ENCODE results near the gene EIF4A3. TPM values are rescaled to one million over a fixed set of nuclear protein-coding genes. Genes with fewer than 3 reads are reported as not detected.

Gene EIF4A3
- total and polyA plus RNA-seq, 2 donors, result 76.3 to 116 TPM

GRCh38 chr17:80132906-80133625 is 13.9 kb downstream of the EIF4A3 start:
- Histone ChIP-seq H3K27me3 (ENCODE audit: control insufficient read depth in 2 of 2, insufficient read depth in 1 of 2, low read length in 1 of 2) (no peaks in the 10 kb centered on the region), H3K9me3 (ENCODE audit: control insufficient read depth in 2 of 2, insufficient read depth in 1 of 2, low read length in 1 of 2) (no peaks in the 10 kb centered on the region), H3K36me3 (ENCODE audit: control insufficient read depth in 2 of 2, insufficient read depth in 2 of 2, low read length in 1 of 2) (peaks cover 47 to 58% of the 10 kb centered on the region in 2 donors), H3K27ac (ENCODE audit: low read depth in 1 of 2, low read length in 1 of 2) (no peak overlapping the region), H3K4me1 (ENCODE audit: control insufficient read depth in 2 of 2, insufficient read depth in 2 of 2, low read length in 2 of 2) (no peaks in the 10 kb centered on the region), H3K4me3 (ENCODE audit: low read length in 2 of 2) (no peak overlapping the region)
- WGBS, result 97% methylated on average over 5 of the region's 5 CpGs
- no peak for DNase-seq (ENCODE audit: low read depth in 6 of 9, low spot score in 9 of 9)

GRCh38 chr17:80130992-80131391 is 15.9 kb downstream of the EIF4A3 start:
- WGBS, result over 99% methylated on average over 3 of the region's 3 CpGs
- H3K9me3 ChIP-seq (ENCODE audit: control insufficient read depth in 2 of 2, insufficient read depth in 1 of 2, low read length in 1 of 2), result no peaks in the 10 kb centered on the region
- peaks cover 0 to 3% of the 10 kb centered on the region in 2 donors for H3K27me3 ChIP-seq (ENCODE audit: control insufficient read depth in 2 of 2, insufficient read depth in 1 of 2, low read length in 1 of 2)
- no peak overlapping the region for H3K4me3 ChIP-seq (ENCODE audit: low read length in 2 of 2)
- H3K36me3 ChIP-seq (ENCODE audit: control insufficient read depth in 2 of 2, insufficient read depth in 2 of 2, low read length in 1 of 2), result peaks cover 27 to 37% of the 10 kb centered on the region in 2 donors
- H3K27ac ChIP-seq (ENCODE audit: low read depth in 1 of 2, low read length in 1 of 2), result no peak overlapping the region
- no peak for DNase-seq (ENCODE audit: low read depth in 6 of 9, low spot score in 9 of 9)
- H3K4me1 ChIP-seq (ENCODE audit: control insufficient read depth in 2 of 2, insufficient read depth in 2 of 2, low read length in 2 of 2), result no peaks in the 10 kb centered on the region

- no peak for DNase-seq (ENCODE audit: low read depth in 6 of 9, low spot score in 9 of 9)
- Histone ChIP-seq H3K27ac (ENCODE audit: low read depth in 1 of 2, low read length in 1 of 2) (no peak overlapping the region), H3K4me3 (ENCODE audit: low read length in 2 of 2) (no peak overlapping the region), H3K36me3 (ENCODE audit: control insufficient read depth in 2 of 2, insufficient read depth in 2 of 2, low read length in 1 of 2) (peaks cover 9 to 19% of the 10 kb centered on the region in 2 donors), H3K4me1 (ENCODE audit: control insufficient read depth in 2 of 2, insufficient read depth in 2 of 2, low read length in 2 of 2) (no peaks in the 10 kb centered on the region), H3K9me3 (ENCODE audit: control insufficient read depth in 2 of 2, insufficient read depth in 1 of 2, low read length in 1 of 2) (no peaks in the 10 kb centered on the region), H3K27me3 (ENCODE audit: control insufficient read depth in 2 of 2, insufficient read depth in 1 of 2, low read length in 1 of 2) (peaks cover 0 to 8% of the 10 kb centered on the region in 2 donors)
- WGBS, result 51% methylated on average over 4 of the region's 4 CpGs
Measured at GRCh38 chr17:80129006-80129565, 17.8 kb downstream of the EIF4A3 start.

GRCh38 chr17:80126449-80126715 is 20.5 kb downstream of the EIF4A3 start:
- WGBS, result 94% methylated on average over 3 of the region's 3 CpGs
- Histone ChIP-seq H3K36me3 (ENCODE audit: control insufficient read depth in 2 of 2, insufficient read depth in 2 of 2, low read length in 1 of 2) (no peaks in the 10 kb centered on the region), H3K4me3 (ENCODE audit: low read length in 2 of 2) (no peak overlapping the region), H3K27me3 (ENCODE audit: control insufficient read depth in 2 of 2, insufficient read depth in 1 of 2, low read length in 1 of 2) (peaks cover 0 to 8% of the 10 kb centered on the region in 2 donors), H3K27ac (ENCODE audit: low read depth in 1 of 2, low read length in 1 of 2) (no peak overlapping the region), H3K4me1 (ENCODE audit: control insufficient read depth in 2 of 2, insufficient read depth in 2 of 2, low read length in 2 of 2) (no peaks in the 10 kb centered on the region), H3K9me3 (ENCODE audit: control insufficient read depth in 2 of 2, insufficient read depth in 1 of 2, low read length in 1 of 2) (no peaks in the 10 kb centered on the region)
- DNase-seq (ENCODE audit: low read depth in 6 of 9, low spot score in 9 of 9), result no peak

GRCh38 chr17:80125656-80126448 is 21.1 kb downstream of the EIF4A3 start:
- Histone ChIP-seq H3K9me3 (ENCODE audit: control insufficient read depth in 2 of 2, insufficient read depth in 1 of 2, low read length in 1 of 2) (no peaks in the 10 kb centered on the region), H3K27ac (ENCODE audit: low read depth in 1 of 2, low read length in 1 of 2) (no peak overlapping the region), H3K4me1 (ENCODE audit: control insufficient read depth in 2 of 2, insufficient read depth in 2 of 2, low read length in 2 of 2) (no peaks in the 10 kb centered on the region), H3K4me3 (ENCODE audit: low read length in 2 of 2) (no peak overlapping the region), H3K36me3 (ENCODE audit: control insufficient read depth in 2 of 2, insufficient read depth in 2 of 2, low read length in 1 of 2) (no peaks in the 10 kb centered on the region), H3K27me3 (ENCODE audit: control insufficient read depth in 2 of 2, insufficient read depth in 1 of 2, low read length in 1 of 2) (peaks cover 0 to 8% of the 10 kb centered on the region in 2 donors)
- WGBS, result 89% methylated on average over 14 of the region's 14 CpGs
- DNase-seq (ENCODE audit: low read depth in 6 of 9, low spot score in 9 of 9), result no peak

GRCh38 chr17:80124351-80124981 is 22.5 kb downstream of the EIF4A3 start:
- Histone ChIP-seq H3K9me3 (ENCODE audit: control insufficient read depth in 2 of 2, insufficient read depth in 1 of 2, low read length in 1 of 2) (no peaks in the 10 kb centered on the region), H3K4me1 (ENCODE audit: control insufficient read depth in 2 of 2, insufficient read depth in 2 of 2, low read length in 2 of 2) (no peaks in the 10 kb centered on the region), H3K27ac (ENCODE audit: low read depth in 1 of 2, low read length in 1 of 2) (no peak overlapping the region), H3K36me3 (ENCODE audit: control insufficient read depth in 2 of 2, insufficient read depth in 2 of 2, low read length in 1 of 2) (no peaks in the 10 kb centered on the region), H3K4me3 (ENCODE audit: low read length in 2 of 2) (no peak overlapping the region), H3K27me3 (ENCODE audit: control insufficient read depth in 2 of 2, insufficient read depth in 1 of 2, low read length in 1 of 2) (peaks cover 0 to 8% of the 10 kb centered on the region in 2 donors)
- no peak for DNase-seq (ENCODE audit: low read depth in 6 of 9, low spot score in 9 of 9)
- WGBS, result 87% methylated on average over 15 of the region's 15 CpGs

- H3K27ac ChIP-seq (ENCODE audit: low read depth in 1 of 2, low read length in 1 of 2), result no peak overlapping the region
Measured at GRCh38 chr17:80123791-80124190, 23.1 kb downstream of the EIF4A3 start.

GRCh38 chr17:80122926-80123505 is 23.9 kb downstream of the EIF4A3 start:
- 98% methylated on average over 6 of the region's 6 CpGs for WGBS
- no peak for DNase-seq (ENCODE audit: low read depth in 6 of 9, low spot score in 9 of 9)
- Histone ChIP-seq H3K27me3 (ENCODE audit: control insufficient read depth in 2 of 2, insufficient read depth in 1 of 2, low read length in 1 of 2) (peaks cover 0 to 8% of the 10 kb centered on the region in 2 donors), H3K9me3 (ENCODE audit: control insufficient read depth in 2 of 2, insufficient read depth in 1 of 2, low read length in 1 of 2) (no peaks in the 10 kb centered on the region), H3K36me3 (ENCODE audit: control insufficient read depth in 2 of 2, insufficient read depth in 2 of 2, low read length in 1 of 2) (no peaks in the 10 kb centered on the region), H3K27ac (ENCODE audit: low read depth in 1 of 2, low read length in 1 of 2) (no peak overlapping the region), H3K4me3 (ENCODE audit: low read length in 2 of 2) (no peak overlapping the region), H3K4me1 (ENCODE audit: control insufficient read depth in 2 of 2, insufficient read depth in 2 of 2, low read length in 2 of 2) (no peaks in the 10 kb centered on the region)

More at GRCh38 chr17:80123791-80124190, 23.1 kb downstream of the EIF4A3 start:
- WGBS, result 95% methylated on average over 15 of the region's 15 CpGs
- Histone ChIP-seq H3K4me3 (ENCODE audit: low read length in 2 of 2) (no peak overlapping the region), H3K36me3 (ENCODE audit: control insufficient read depth in 2 of 2, insufficient read depth in 2 of 2, low read length in 1 of 2) (no peaks in the 10 kb centered on the region), H3K4me1 (ENCODE audit: control insufficient read depth in 2 of 2, insufficient read depth in 2 of 2, low read length in 2 of 2) (no peaks in the 10 kb centered on the region), H3K27me3 (ENCODE audit: control insufficient read depth in 2 of 2, insufficient read depth in 1 of 2, low read length in 1 of 2) (peaks cover 0 to 8% of the 10 kb centered on the region in 2 donors), H3K9me3 (ENCODE audit: control insufficient read depth in 2 of 2, insufficient read depth in 1 of 2, low read length in 1 of 2) (no peaks in the 10 kb centered on the region)
- DNase-seq (ENCODE audit: low read depth in 6 of 9, low spot score in 9 of 9), result no peak
